Heart left ventricle (tissue), 16 donors: ENCODE results near the gene PAQR6. TPM values are rescaled to one million over a fixed set of nuclear protein-coding genes. Genes with fewer than 3 reads are reported as not detected.

Experiments
- ATAC-seq, 4 donors: fragments of 200-7000 bp; cut with Tn5 transposase; one replicate each; pipeline ENCODE4 v1.9.1; 2020 to 2022; ENCODE audit warnings: moderate library complexity in 4 of 4, mild to moderate bottlenecking in 3 of 4, moderate number of reproducible peaks in 1 of 4
- DNase-seq, 5 donors: peaks; one replicate each; pipeline ENCODE4 v3.0.0-alpha.2; 2020
- H3K27ac ChIP-seq, 12 donors: fragments of 200-600 bp; sonication (generic) in 4 of 12; one replicate each; pipeline versions ENCODE4 v1.5.0 to v1.8.0; 2016 to 2022; ENCODE audit warnings: mild to moderate bottlenecking in 2 of 12
- H3K27me3 ChIP-seq, 9 donors: fragments of 200-600 bp; sonication (generic) in 2 of 9; one replicate each; pipeline versions ENCODE4 v1.5.1 to v1.8.0; 2016 to 2022; ENCODE audit warnings: mild to moderate bottlenecking in 3 of 9
- H3K36me3 ChIP-seq, 9 donors: fragments of 200-600 bp; sonication (generic) in 2 of 9; one replicate each; pipeline versions ENCODE4 v1.5.0 to v1.8.0; 2018 to 2022; ENCODE audit warnings: mild to moderate bottlenecking in 2 of 9
- H3K4me1 ChIP-seq, 12 donors: fragments of 200-600 bp; sonication (generic) in 4 of 12; one replicate each; pipeline versions ENCODE4 v1.5.0 to v1.8.0; 2016 to 2022; ENCODE audit warnings: mild to moderate bottlenecking in 3 of 12
- H3K4me3 ChIP-seq, 12 donors: fragments of 200-600 bp; sonication (generic) in 4 of 12; one replicate each; pipeline versions ENCODE4 v1.5.0 to v1.8.0; 2017 to 2022; ENCODE audit warnings: mild to moderate bottlenecking in 9 of 12, moderate library complexity in 4 of 12
- H3K9me3 ChIP-seq, 12 donors: fragments of 200-600 bp; sonication (generic) in 4 of 12; one replicate each; pipeline versions ENCODE4 v1.5.0 to v1.8.0; 2016 to 2022; ENCODE audit warnings: mild to moderate bottlenecking in 1 of 12
- POLR2A ChIP-seq, 2 donors: fragments of 450-650 bp; IDR thresholded peaks; one replicate each; pipeline ENCODE4 v1.6.1; 2017; ENCODE audit warnings: antibody characterized with exemption in 2 of 2, mild to moderate bottlenecking in 2 of 2, moderate library complexity in 2 of 2
- WGBS, 4 donors: extraction: QIAGEN DNeasy Blood & Tissue Kit in 2 of 4; methylation state at CpG; one replicate each; pipeline versions ENCODE4 v1.1.5 to v1.1.7; 2013 to 2018; 5-methylcytosine and 5-hydroxymethylcytosine counted together
- intact Hi-C, 10 donors: fragments of 100-400 bp; cut with DNase I; formaldehyde crosslinking; loops; one replicate each; pipeline versions ENCODE4 v1.11.1 to v1.14.2; 2022
- polyA plus RNA-seq, 2 donors: library from polyadenylated mRNA; stranded (reverse); fragments of 200-250 nt; gene quantifications; one replicate each; pipeline ENCODE4 v1.2.3, GENCODE V29; 2013
- total RNA-seq, 9 donors: library from RNA; depleted of rRNA in 2 of 9; stranded (reverse); fragments of >200 nt in 2 of 9; fragmentation: NEBNext Ultra II Directional in 3 of 9; extraction: Animal tissue kit (Norgen Biotek cat#: 25700) in 3 of 9; gene quantifications; one replicate each; pipeline versions ENCODE4 v1.1.0 to v1.2.4, GENCODE V29; 2016 to 2023
- TF ChIP-seq, protein P1 (sequence below), 12 donors: fragments of 200-600 bp; sonication (generic) in 4 of 12; IDR thresholded peaks; one replicate each; pipeline versions ENCODE4 v1.5.0 to v1.8.0; 2018 to 2022; ENCODE audit warnings: antibody characterized with exemption in 12 of 12, mild to moderate bottlenecking in 5 of 12
- donor health status: ischemic (EF 13 %, LVEDD 7.1; RV severe dilation, severe dysfunction).
- donor health status: healthy with polysubstance abuse.
- donor health status: DM: no; HTN: yes; CAD: no.
- donor health status: DM: no; HTN: no; CAD: no.
- donor health status: ischemic (EF 25% LVEDD 6.9; RV normal size, moderate dysfunction).
- donor health status: ischemic (EF 25% LVEDD 5.7; RV mildly dilated, moderate dysfunction).
- donor health status: healthy.
- donor health status: DM: yes; HTN: yes; CAD: no.
- donor health status: ischemic (EF 35%, LVEDD 5.7; RV mildly dilated, moderate dysfunction).
- donor health status: nonischemic (EF 11% LVEDD 7.7; RV severe dilation, severe dysfunction).
- donor health status: DM: yes; HTN: yes; CAD: no.
- donor health status: PGD.
- donor health status: ischemic (EF 29% LVEDD 5.4; RV normal size, mild dysfunction).
- donor health status: nonischemic (EF 23%, LVEDD 6.1; RV moderate dilation, normal function).

Gene PAQR6
- total and polyA plus RNA-seq, 11 donors, result 0.26 to 1.9 (median 0.90) TPM; not detected in 2

DNA sequence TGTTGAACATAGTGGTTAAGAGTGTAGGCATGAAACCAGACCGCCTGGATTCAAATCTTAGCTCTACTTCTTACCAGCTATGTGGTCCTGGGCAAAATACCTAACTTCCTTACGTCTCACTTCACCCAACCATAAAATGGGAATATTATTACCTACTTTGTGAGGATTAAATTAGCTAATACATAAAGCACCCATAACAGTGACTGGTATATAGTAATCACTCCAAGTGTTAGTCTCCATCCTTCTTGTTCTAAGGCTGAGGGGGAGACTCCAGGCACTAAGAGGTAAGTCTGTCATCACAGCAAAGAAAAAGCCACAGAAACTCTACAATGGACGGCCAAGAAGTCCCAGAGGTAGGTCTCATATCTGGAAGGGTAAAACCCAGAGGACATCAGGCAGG, 32.0 kb upstream of the PAQR6 start:
- intact Hi-C loops, result no loop called here
- peaks cover 0 to 56% (median 41%) of the 10 kb centered on the region in 9 donors for H3K36me3 ChIP-seq
- H3K4me1 ChIP-seq, result peaks cover 5 to 69% (median 30%) of the 10 kb centered on the region in 12 donors
- H3K27me3 ChIP-seq, result no peaks in the 10 kb centered on the region
- no peak overlapping the region for H3K4me3 ChIP-seq
- DNase-seq, result no peak
- TF ChIP-seq, protein P1, sequence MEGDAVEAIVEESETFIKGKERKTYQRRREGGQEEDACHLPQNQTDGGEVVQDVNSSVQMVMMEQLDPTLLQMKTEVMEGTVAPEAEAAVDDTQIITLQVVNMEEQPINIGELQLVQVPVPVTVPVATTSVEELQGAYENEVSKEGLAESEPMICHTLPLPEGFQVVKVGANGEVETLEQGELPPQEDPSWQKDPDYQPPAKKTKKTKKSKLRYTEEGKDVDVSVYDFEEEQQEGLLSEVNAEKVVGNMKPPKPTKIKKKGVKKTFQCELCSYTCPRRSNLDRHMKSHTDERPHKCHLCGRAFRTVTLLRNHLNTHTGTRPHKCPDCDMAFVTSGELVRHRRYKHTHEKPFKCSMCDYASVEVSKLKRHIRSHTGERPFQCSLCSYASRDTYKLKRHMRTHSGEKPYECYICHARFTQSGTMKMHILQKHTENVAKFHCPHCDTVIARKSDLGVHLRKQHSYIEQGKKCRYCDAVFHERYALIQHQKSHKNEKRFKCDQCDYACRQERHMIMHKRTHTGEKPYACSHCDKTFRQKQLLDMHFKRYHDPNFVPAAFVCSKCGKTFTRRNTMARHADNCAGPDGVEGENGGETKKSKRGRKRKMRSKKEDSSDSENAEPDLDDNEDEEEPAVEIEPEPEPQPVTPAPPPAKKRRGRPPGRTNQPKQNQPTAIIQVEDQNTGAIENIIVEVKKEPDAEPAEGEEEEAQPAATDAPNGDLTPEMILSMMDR (IDR thresholded peaks at IDR 0.05), result no peak
- no peak for TF ChIP-seq POLR2A (IDR thresholded peaks at IDR 0.05)
- ATAC-seq, result no peak
- WGBS, 4 donors, result 86 to 96% (median 93%) methylated on average over 3 of the region's 3 CpGs
- H3K9me3 ChIP-seq, result no peaks in the 10 kb centered on the region
- no peak overlapping the region for H3K27ac ChIP-seq

DNA sequence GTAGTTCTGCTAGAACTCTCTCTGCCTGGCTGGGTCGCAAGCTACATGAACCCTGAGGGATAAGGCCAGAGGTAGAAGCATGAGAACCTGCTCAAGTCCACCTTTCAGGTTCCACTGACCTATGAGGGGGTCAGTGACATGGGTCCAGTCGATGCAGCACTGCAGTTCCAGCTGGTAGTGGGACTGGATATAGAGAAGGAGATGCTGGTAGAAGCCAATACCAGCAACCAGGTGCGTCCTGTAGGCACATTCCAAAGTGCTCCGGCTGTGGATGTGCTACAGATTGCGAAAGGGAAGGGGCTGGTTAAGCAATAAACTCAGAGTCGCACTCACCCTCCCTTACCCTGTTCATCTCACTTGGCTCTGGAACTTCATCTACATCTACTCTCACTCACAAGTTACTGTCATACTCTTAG, 29.1 kb upstream of the PAQR6 start:
- Histone ChIP-seq H3K27me3 (no peaks in the 10 kb centered on the region), H3K4me1 (peaks cover 5 to 52% (median 20%) of the 10 kb centered on the region in 12 donors), H3K36me3 (peaks cover 0 to 85% (median 70%) of the 10 kb centered on the region in 9 donors), H3K27ac (peak overlapping the region in 1 of 12 donors; percentile 59), H3K4me3 (no peak overlapping the region), H3K9me3 (no peaks in the 10 kb centered on the region)
- intact Hi-C loops, result no loop called here
- DNase-seq (no peak), ATAC-seq (no peak)
- no peak for TF ChIP-seq POLR2A (IDR thresholded peaks at IDR 0.05)
- 67 to 88% (median 83%) methylated on average over 6 of the region's 6 CpGs for WGBS, 4 donors

DNA sequence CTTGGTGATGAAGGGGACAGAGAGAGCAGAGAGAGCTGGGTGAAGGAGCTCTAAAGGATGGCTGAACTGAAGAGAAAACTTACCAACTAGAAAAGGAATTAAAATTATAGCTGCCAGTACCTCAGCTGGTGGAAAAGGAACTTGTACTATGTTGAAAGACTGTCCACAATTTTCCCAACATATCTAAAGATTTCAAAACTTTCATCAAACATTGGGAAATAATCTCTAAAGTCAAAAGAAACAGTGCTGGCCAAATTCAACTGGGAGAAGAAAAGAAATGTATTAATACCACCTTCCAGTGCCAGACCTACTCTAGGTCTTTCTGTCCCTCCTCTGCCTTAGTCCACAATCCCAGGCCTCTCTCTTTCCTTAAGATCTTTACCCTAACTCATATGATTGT, 28.7 kb upstream of the PAQR6 start:
- no peak for TF ChIP-seq POLR2A (IDR thresholded peaks at IDR 0.05)
- TF ChIP-seq, protein P1 (IDR thresholded peaks at IDR 0.05), result no peak
- H3K4me1 ChIP-seq, result peaks cover 3 to 48% (median 16%) of the 10 kb centered on the region in 12 donors
- no peak for DNase-seq
- no peaks in the 10 kb centered on the region for H3K27me3 ChIP-seq
- peaks cover 0 to 89% (median 74%) of the 10 kb centered on the region in 9 donors for H3K36me3 ChIP-seq
- peak overlapping the region in 1 of 12 donors; percentile 59 for H3K27ac ChIP-seq
- intact Hi-C loops, result no loop called here
- H3K4me3 ChIP-seq, result no peak overlapping the region
- no peaks in the 10 kb centered on the region for H3K9me3 ChIP-seq
- no peak for ATAC-seq

DNA sequence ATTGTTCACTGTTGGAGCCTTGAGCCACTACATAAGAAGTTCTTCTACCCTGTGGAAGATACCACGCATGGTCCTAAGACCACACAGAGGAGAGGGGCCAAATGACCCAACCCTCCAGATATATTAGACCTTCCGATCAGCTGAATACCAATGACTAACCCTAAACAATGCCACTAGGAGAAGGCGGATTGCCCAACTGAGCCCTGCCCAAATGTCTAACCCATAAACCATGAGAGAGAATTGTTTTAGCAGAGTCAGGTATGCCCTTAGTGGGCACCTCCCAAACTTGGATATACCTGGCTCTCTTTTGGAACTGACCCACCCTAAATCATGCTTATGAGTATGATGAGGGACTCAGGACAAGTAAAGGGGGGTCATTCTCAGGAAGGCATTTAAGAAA, 22.5 kb upstream of the PAQR6 start:
- H3K9me3 ChIP-seq, result no peaks in the 10 kb centered on the region
- TF ChIP-seq POLR2A (IDR thresholded peaks at IDR 0.05), result no peak
- TF ChIP-seq, protein P1 (IDR thresholded peaks at IDR 0.05), result no peak
- intact Hi-C loops, result no loop called here
- no peaks in the 10 kb centered on the region for H3K4me1 ChIP-seq
- ATAC-seq, result no peak
- 95 to 98% (median 95%) methylated on average over 3 of the region's 3 CpGs for WGBS, 4 donors
- H3K27ac ChIP-seq, result no peak overlapping the region
- H3K4me3 ChIP-seq, result no peak overlapping the region
- no peak for DNase-seq
- H3K27me3 ChIP-seq, result no peaks in the 10 kb centered on the region
- H3K36me3 ChIP-seq, result peaks cover 2 to 100% (median 99%) of the 10 kb centered on the region in 9 donors

DNA sequence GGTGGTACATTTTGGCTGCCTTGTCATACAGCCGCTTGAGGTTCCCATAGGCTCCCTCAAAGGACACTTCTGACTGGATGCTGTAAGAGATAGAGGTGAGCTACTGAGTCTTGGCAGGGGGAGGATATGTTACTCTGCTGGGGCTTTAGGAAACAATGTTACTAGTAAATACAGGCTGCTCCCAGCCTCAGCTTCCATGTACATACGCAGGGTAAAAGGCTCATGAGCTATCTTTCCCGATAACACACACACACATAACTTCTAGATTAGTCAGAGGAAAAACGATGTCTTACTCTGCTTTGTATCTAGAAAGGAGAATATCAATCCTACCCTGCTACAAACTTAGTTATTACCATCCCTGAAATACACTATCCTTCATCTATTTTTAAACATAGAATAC, 20.5 kb upstream of the PAQR6 start:
- no peak overlapping the region for H3K4me3 ChIP-seq
- intact Hi-C loops, result no loop called here
- no peak for TF ChIP-seq POLR2A (IDR thresholded peaks at IDR 0.05)
- TF ChIP-seq, protein P1 (IDR thresholded peaks at IDR 0.05), result no peak
- H3K27ac ChIP-seq, result no peak overlapping the region
- no peaks in the 10 kb centered on the region for H3K27me3 ChIP-seq
- DNase-seq, result no peak
- H3K4me1 ChIP-seq, result no peaks in the 10 kb centered on the region
- WGBS, 4 donors, result 69 to 76% (median 70%) methylated on average over 4 of the region's 4 CpGs
- no peaks in the 10 kb centered on the region for H3K9me3 ChIP-seq
- ATAC-seq, result no peak
- H3K36me3 ChIP-seq, result peaks cover 2 to 100% (median 96%) of the 10 kb centered on the region in 9 donors
